GM04504 (cell line): ENCODE data around the gene DYNC1I1.

Experiments
- DNase-seq: peaks from one replicate; pipeline ENCODE4 v3.0.0-alpha.2; 2012; ENCODE audit warnings: low read depth

The DYNC1I1 gene

DNA sequence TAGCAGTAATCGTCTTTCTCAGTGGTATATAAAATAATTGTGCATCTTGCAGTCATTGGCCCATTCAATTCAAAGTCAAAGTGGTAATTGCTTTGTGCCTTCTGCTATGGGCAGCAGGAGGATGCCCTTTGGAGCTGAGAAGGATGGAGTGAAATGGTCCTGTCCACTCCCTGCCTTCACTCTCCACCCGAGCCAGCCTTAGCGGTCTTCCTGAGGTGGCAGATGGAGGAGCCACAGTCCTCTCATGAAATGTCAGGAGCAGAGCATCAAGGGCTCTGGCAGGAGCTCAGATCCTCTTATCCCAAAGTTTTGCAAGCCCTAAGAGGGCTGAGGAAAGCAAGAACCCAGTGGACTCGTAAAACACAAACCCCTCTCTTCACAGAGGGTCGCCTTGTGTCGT lies 199.4 kb downstream of the DYNC1I1 start:
- DNase-seq: no peak

DNA sequence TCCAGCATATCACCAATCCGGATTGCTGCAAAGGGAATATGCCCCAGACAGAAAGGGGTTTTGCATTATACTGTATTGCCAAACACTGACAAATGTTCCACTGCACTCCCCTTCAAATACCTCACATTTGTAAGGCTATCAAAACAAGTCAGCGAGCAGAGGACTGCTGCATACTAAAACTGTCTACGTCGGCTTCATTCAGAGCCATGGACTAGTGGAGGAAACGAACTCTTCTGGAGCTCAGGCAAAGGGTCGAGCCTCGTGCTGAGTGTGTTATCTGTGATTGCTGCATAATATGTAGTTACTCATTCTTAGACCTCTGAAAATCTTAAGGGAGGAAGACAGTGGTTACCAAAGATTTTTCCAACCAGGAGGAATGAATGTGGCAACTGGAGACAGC lies 200.2 kb downstream of the DYNC1I1 start:
- DNase-seq: no peak

DNA sequence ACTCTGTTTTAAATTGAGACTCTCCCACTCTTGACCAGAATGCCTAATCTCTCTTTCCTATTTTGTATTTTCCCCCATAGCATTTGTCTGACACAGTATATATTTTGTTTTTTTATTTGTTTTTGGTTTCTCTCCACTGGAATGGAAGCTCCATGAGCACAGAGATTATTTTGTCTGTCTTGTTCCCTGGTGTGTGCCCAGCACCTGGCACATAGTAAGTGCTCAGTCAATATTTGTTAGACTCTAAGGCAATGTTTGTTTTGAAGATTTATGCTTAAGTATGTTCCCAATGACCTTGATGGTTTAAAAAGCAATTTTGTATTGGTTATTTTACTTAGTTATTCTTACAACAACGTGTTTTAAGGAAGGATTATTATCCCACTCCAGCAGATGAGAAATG lies 201.8 kb downstream of the DYNC1I1 start:
- DNase-seq: no peak

DNA sequence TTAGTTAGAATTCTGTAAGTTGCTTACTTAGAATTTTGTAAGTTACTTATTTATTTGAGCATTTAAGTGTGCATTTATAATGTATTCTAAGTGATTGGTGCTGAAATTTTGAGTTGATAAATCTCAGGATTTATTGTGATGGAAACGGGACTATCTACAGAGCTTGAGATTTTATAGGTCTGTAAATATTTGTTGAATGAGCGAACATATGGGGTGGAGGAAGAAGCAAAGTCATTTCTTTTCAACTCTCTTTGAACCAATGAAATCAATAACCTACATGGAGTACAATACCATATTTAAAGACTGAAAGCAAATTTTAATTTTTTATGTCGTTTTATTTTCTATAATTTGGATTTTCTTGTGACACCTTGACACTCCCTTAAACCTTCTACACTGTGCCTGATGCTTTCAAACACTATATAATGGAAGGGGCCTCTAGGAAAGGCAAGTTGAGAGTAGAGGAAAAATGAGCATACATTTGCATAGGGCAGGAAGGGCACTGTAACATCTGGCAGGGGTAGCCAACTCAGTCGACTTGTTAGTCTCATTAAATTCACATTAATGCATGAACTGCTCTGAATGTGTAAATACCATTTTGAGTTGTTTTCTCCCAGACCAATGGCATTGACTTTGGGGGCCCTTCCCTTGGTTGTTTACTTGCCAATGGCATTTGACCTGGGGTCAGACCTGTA lies 204.2 kb downstream of the DYNC1I1 start:
- no peak for DNase-seq

DNA sequence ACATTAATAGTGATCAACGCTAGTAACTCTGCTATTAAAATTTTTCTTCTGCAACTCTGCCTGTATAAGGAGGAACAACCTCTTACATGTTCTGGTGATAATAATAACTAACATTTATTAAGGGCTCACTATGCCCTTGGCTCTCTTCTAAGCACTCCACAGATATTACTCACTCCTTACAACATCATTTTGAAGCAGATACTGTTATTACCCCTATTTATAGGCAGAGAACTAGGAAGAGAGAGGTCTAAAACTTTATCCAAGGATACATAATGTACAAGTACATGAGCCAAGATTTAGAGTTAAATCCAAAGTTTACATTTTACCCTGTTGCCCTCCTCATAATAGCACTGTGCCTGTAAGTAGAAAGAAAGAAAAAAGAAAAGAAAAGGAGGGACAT lies 205.6 kb downstream of the DYNC1I1 start:
- no peak for DNase-seq

DNA sequence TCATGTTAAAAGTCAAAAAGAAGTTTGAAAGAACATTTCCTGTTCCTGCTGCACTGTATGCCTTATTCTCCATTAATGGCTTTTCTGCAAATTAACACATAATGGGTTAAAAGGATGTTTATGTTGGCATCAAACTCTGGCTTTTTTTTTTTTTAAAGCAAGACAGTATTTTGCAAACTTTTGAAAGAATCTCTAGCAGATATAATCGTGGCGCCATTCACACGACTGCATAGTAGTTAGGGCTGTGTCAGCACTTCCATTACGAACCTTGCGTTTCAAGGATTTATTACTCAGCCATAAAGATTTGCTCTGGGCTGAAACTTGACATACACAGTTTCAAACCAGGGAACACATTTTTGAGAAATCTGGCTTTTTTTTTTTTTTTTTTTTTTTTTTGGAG lies 207.8 kb downstream of the DYNC1I1 start:
- no peak for DNase-seq

DNA sequence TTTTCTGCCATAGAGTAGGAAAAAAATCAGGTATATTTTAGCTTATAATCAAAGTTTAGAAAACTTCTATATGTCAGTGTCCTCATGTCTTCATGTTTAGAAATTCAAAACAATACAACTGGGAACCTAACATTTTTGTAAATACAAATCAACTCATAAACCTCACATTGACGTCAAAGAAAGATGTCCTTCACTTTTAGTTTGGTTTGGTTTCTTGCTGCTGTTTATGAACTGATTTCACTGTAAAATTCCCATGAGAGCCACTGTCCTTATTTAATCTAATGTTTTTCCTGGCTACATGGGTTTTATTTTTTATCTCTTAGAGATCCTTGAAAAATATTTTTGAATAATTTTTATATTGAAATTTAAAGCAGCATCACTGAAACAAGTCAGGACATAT lies 208.4 kb downstream of the DYNC1I1 start:
- no peak for DNase-seq

DNA sequence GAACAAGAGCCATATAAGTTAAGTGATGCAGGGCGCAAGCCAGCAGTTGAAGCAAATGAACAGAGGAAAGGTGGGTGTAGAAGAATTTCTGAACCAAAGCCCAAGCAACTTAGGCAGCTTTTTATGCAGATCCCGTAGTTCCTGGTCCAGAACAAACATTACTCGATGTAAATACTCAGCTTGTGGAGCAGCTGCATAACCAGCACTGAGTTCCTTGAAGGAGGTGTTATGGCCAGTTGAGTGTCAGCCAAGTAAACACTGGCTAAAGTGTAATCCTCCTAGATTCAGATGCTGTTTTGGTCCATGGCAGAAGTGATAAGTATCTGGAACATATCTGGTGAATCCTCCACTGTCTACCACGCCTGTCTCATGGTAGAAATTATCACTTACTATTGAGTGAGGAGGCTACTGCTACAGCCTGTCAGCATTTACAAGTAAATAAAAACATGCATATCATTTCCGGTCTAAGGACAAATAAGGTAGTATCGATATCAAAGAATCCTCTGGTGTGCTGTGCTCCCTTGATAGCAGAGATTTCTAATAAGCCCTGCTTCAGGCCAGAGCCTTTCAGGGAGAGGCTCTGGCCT lies 213.9 kb downstream of the DYNC1I1 start:
- DNase-seq: no peak

DNA sequence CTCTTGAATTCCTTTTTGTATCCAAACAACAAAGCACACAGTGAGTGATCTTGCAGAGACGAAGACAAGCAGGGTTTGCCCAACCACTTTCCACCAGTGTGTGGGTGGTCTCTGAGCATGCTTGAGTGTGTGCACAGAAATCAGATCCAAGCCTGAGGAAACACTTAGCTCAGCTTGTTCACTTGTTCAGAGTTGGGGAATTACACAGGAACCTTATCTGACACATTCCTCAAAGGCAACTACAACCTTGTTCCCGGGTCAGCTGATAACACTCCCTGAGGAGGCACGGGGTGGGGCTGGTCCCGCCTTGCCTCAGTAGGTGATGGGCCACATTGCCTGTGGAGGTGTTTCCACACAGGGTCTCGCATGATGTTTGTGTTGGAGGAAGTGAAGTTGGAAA lies 216.9 kb downstream of the DYNC1I1 start:
- DNase-seq: no peak

DNA sequence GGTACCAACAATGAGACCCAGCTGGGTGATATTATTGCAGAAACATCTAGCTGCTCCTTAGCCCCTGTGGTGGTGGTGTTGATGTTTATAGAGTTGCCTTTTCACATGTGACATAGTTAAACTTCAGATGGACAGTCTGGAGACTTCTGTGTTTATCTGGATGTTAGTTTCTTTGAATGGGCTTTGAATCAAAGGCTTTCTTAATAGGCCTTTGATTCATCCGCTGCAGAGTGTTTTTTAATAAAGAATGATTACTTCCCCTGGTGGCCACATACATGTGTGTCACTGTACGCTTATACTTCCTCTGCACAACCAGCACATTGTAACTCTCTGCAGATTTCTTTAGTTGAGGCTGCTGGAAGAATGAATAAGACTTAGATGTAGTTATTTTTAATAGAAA lies 221.0 kb downstream of the DYNC1I1 start:
- DNase-seq: no peak

DNA sequence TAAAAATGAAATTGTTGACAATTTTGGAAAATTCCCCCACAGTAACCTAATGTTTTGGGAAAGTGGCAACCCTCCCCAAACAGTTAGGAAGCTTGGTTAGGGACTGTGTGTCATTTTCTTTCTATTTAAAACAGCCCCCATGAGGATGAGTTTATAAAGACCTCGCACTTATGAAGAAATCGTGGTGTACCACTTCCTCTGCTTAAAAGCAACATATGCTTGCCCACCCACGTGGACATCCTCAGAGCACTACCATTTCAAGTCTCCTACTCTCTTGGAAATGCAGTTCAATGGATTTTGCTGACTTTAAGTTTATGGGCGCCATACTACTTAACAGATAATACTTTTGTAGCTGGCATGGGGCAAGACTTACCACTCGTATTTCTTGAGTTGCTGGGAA lies 223.8 kb downstream of the DYNC1I1 start:
- no peak for DNase-seq

DNA sequence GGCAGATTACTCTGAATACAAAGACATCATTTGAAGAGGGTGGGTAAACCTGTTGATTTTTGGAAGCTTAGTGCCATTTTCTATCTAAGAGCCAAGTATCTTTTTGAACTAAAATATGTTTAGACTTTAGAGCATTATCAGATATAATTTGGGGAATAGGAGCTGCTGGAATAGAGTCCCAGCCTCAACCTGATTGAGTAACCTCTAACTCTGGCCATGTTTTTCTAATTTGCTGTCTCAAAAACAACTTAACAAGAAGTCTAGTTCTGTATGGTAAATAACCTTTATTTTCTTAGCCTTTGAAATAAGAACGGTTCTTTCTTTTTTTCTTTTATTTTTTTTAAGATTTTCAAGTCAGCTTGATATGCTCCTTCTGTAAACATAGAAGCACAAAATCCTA lies 224.5 kb downstream of the DYNC1I1 start:
- no peak for DNase-seq

DNA sequence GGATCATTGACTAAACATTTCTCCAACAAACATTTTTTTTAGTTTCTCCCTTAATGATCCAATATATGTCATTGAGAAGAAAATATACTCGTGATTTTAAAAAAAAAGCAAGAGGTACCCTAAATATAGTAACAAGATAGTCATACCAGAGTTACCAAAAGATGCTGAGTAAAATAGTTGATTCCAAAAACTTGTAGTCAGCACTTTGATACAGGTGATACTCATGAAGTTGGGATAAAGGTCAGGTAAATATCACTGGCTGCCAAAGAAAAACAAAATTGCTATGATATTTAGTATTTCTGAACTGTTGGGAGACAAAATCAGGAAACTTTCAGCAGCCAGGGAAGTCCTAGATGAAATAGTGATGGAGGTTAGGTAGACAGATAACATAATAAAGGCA lies 225.3 kb downstream of the DYNC1I1 start:
- no peak for DNase-seq

DNA sequence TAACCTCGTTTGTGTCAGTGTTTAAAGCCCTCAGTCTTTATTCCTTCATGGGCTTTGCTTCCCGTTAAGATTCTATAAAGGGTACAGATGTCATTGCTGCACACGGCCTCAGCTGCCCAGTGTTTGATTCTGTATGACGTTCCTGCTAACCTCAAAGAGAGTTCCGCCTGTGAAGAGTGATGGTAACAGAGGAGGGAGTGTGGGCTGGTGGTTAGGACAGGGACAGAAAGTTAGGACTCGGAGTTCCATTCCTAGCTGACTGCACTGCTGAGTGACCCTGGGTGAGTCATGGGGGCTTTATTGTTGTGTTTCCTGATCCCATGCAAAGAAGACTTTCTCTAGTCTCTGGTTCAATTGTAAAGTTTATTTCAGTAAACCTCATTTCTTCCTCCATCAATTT lies 227.1 kb downstream of the DYNC1I1 start:
- no peak for DNase-seq

DNA sequence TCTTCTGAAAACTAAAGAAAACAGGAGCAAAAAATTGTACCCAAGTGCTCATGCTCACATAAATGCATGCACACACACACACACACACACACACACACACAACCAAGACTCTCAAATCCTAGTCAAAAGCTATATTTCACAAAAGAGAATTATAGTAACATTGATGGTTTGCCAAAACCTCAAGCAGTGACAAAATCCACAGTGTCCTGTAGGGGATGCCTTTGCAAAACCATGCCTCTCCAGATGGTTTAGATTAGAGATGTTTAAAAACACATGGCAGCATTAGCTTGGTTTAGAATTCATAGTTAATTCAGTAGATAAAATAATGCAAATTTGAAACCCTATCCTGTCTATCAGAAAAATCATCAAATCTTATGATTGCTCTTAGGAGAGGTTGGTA lies 232.2 kb downstream of the DYNC1I1 start:
- peak; percentile 83 for DNase-seq

DNA sequence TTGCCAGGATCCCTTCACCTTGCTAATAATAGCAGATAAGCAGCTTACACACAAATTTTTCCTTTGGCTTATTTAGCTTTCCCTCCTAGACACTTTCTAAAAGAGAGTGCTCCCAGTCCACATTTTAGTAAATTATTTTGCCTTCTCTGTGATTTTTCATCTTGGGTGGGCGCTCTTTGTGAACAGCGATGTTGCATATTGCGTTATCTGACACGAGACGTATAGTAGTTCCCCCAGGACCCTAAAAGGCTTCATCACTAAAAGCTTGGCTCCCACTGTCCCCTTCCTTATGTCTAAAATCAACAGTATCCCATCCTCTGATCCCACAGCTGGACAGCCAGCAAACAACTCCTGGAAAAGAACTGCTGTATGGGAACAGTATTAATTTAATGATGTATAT lies 232.9 kb downstream of the DYNC1I1 start:
- DNase-seq: no peak

DNA sequence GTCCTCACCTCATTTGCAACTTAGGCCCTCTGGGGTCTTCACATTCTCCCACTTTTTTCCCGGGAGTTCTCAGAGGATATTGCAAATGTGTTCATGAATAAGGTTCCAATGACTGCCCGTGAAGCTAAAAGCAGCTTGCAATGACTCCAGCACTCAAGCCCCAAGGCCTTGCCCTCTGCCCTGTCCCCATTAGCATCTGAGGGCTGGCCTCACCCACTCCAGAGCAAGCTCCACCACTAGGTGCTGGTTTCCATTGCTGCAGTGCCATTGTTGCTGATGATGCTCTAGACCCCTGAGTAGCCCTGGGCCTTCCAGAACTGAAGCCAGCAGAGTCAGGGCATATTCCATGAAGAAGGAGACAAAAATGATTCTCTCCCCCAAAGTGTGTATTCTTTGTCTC lies 236.8 kb downstream of the DYNC1I1 start:
- DNase-seq: no peak

DNA sequence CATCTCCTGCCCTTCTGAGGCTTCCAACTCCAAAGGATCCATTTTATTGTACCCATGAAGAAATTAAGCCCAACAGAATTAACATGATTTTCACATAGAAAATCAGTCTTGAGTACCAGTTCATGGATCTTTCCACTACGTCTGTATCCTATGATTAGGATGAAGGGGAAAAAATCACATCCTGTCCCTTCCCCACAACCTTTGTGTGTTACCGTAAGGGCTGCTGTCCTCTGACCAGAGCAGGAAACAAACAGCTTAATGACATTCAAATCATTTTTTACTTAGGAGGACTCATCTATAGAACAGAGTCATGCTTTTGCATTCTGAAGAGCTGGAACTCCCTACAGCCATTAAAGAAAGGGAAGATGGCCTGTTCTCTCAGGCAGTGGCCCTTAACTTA lies 241.5 kb downstream of the DYNC1I1 start:
- no peak for DNase-seq

DNA sequence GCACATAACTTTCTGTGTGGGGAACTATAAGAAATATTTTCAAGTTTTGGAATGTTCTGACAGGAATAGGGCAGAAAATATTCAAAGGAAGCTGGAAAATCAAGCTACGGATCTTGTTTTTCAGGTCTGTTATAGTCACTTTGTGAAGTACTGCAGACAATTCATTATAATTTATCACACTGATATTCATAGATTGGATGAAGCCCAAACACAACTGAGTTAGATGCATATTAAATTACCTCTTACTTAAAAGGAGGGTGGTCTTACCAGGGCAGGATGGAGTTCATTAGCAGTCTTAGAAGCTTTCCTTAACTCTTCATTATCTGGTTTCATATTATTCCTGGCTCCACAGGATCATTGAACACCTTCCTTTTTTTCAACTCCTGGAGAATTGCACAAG lies 242.3 kb downstream of the DYNC1I1 start:
- no peak for DNase-seq

DNA sequence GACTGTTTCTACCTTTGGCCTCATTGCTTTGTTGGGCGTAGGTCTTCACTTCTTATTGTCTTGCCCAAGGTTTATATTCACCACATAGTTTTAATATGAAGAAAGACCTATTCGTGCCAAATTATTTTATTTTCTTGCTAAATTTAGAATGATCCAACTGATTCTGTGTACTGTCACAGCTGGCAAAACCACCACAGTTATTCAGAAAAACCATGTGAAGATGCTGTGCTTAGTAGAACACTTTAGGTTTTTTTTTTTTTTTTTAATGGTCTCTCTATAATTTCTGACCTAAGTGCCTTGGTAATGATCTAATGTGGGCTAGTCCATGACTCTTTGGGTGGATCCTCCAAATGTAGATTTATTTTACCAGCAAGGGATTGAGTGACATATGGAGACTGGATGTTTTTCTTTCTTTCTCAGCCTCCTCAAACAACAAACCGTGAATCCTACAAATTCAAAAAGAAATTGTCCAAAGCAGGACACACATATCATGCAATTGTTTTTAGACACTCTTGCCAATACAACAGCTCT lies 243.8 kb downstream of the DYNC1I1 start:
- no peak for DNase-seq

DNA sequence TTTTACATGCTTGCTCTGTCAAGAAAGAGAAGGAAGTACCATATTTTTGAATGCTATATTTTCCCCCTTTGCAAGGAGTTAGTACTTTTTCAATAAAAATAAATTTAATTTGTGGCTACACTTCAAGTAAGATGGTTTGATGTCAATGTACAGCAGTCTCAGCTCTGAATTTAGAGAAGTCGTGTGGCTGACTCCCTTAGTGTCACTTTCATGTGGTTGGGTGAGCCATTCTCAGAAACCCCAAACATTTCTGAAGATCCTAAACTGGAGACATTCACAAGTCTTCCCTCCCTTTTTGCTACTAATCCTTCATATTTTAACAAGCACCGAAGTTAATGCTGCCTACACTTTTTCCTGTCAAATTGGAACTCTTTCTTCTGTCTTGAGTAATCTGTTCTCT lies 244.4 kb downstream of the DYNC1I1 start:
- DNase-seq: no peak

DNA sequence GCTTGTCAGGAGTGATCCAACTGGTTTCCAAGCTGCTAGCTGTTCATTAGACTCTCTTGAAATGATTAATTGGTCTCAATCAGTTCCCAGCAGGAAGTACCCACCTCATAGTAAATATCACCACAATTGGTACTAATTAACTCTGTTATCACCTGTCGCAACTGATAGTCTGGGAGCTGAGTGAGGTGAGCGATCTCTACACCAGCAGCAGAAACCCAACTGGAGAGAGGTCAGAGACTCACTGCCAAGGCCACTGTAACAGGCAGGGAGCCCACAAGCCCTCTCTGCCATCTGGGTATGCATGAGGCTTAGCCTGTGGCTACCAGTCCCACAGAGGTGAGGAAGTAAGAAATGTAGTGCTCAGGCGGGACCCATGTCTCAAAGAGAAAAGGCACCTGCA lies 245.5 kb downstream of the DYNC1I1 start:
- no peak for DNase-seq

DNA sequence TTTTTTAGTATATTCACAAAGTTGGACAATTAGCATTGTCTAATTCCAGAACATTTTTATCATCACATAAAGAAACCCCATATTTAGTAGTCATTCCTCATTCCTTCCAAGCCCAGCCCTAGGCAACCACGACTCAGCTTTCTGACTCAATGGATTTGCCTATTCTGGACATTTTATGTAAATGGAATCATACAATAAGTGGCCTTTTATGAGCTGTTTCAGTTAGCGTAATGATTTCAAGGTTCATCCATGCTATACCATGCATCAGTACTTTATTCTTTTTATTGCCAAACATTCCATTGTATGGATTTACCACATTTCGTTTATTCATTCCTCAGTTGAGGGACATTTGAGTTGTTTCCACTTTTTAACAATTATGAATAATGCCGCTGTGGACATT lies 249.2 kb downstream of the DYNC1I1 start:
- no peak for DNase-seq

DNA sequence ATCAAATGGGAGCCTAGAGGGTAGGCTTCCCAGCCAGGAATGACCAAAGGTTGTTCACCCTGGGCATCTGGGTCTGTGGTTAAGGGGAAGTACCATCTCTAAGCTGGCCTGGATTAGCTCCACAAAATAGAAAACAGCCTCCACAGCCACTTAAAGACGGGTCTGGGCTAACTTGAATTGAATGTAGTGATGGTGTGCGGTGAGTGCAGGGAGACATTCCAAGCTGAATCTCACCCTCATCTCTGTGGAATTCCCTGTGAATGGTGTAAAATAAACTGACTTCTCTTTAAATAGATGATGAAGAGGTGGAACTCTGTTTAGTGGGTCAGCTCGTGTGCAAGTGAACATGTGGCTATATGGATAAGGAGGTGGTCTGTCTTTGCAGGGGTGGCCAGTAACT lies 251.0 kb downstream of the DYNC1I1 start:
- no peak for DNase-seq
